ENCODE data around the gene ARID2.
A peak's percentile ranks its signal among the peaks of the same experiment; 100 is the strongest.

Gene ARID2

GRCh38 chr12:45721954-45722353, 7.6 kb upstream of the ARID2 start:
- DNase-seq (ENCODE audit: low read depth in 2 of 2), result no peak

DNA sequence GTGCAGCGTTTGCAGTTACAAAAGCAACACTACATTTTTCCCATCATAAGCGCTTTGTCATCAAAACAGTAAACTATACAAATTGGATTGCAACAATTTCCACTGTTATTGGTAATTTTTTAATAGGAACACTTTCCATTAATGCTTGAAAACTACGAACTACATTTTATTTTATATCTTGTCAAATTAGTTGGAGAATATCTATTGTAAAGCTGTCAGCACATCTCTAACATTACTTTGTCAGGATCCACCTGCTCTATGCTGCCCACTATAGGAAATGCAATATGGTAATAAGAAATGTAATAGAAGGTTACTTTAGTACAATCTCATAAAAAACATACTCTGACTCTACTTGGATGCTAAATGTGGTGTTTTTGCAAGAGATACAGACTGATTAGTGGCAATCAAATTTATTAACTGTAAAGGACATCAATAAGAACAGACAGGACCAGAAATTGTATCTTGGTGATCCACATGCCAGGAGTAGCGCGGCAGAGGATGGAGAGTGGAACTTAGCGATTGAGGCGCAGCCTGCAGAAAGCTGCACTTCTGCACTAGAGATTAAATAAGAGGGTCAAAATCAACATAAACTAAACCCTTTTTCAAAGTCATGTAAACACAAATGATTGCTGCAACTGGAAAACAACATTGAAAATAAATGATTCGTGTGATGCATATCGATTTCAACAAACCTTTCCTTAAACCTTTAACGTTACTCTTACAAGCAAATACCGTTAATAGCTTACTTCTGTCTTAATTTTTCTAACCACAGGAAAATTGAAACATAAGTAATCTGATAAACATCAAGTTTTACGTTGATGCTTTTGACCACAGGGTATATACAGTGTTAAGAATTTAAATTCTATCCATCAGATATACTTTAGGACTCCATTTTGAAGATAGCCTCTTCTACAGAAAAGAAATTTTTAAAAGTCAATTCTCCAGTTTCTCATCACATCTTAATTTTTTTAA, 3.6 kb upstream of the ARID2 start:
- no peak for DNase-seq (ENCODE audit: low read depth in 2 of 2)

- peak in 1 of 2 donors; percentile 15 for DNase-seq (ENCODE audit: low read depth in 2 of 2)
Measured at GRCh38 chr12:45726603-45727300, 2.8 kb upstream of the ARID2 start.

DNA sequence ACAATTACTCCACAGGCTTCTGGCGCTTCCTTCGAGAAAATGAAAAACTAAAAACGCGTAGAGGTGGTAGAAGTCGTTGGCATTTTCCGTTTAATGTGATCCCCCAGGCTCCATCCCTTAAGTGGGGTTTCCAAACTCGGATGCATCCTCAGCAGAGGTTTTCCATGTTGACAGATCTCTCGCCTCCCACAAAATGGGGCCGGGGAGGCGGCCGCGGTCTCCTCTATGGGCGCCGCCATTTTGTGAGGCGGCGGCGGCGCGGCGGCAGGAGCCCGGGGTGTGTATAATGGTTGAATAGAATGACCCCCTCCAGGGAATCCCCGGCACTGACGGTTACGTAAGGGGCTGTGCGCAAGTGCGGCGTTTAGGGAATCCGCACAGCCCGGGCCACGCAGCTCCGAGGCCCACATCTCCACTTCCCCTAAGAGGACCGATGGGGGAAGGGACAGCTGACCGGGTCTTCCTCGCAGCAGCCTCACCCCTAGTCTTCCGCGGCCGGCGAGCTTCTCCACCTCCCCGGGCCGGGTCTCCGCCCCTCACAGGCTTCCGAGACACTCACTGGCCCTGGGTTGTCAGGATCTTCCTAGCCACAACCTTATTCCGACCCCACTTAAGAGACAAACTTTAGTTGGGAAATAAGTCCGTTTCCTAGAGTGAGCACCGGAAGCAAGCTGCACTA, 2.1 kb upstream of the ARID2 start:
- peak; percentile 73 to 76 for DNase-seq (ENCODE audit: low read depth in 2 of 2)

- DNase-seq (ENCODE audit: low read depth in 2 of 2), result no peak
Measured at GRCh38 chr12:45727980-45728629, 1.4 kb upstream of the ARID2 start.

- DNase-seq (ENCODE audit: low read depth in 2 of 2), result peak; percentile 93 to 94
Measured at GRCh38 chr12:45728630-45729232, 775 bp upstream of the ARID2 start.

DNA sequence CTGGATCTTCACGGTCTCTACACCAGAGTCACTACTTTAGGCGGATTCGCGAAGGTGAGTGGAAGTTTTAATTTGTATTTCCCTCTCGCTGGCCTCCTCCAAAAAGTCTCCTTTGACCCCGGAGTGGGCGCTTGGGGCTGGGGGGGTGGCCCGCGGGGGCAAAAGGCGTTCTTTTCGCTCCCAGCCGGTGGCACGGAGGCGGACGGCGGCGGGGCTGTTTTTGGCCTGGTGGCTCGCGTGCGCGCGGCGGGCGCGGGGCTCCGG, 510 bp downstream of the ARID2 start:
- peak in 1 of 2 donors; percentile 23 for DNase-seq (ENCODE audit: low read depth in 2 of 2)

DNA sequence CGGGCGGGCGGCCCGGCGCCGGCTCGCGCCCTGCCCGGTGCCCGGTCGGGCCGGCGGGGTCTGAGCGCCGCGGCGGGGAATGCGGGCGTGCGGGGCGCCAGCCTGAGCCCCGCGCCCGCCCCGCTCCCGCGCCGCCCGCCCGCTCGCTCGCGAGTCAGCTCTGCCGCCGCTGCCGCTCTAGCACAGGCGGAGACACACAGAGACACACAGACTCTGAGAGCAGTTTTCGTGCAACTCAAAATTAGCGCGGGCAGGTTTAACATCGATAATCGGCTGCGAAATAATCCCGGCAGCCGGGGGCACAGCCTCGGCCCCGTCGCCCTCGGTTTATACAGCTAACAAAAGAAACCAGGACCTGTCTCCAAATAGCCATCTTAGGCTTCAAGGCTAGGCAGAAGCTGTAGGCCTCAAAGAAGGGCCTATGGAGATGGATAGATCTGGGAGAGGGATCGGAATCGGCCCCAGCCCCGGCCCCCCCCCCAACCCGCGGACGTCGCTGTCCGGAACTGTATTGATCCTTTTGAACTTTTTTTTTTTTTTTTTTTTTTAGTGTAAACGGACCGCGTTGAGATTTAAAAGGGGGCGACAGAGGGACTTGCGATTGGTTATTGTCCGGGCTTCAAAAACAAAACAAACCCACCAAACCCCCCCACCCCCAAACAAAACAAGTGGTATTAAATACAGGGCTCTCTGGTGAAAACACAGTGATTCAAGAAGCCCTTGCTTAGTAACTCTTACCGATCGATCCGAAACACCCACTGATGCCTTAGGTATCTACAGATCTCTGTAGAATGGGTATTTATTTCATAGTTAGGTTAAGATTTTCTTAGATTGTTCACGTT, 1.1 kb downstream of the ARID2 start:
- peak; percentile 26 to 38 for DNase-seq (ENCODE audit: low read depth in 2 of 2)

GRCh38 chr12:45731190-45731775, 1.8 kb downstream of the ARID2 start:
- DNase-seq (ENCODE audit: low read depth in 2 of 2), result no peak

DNA sequence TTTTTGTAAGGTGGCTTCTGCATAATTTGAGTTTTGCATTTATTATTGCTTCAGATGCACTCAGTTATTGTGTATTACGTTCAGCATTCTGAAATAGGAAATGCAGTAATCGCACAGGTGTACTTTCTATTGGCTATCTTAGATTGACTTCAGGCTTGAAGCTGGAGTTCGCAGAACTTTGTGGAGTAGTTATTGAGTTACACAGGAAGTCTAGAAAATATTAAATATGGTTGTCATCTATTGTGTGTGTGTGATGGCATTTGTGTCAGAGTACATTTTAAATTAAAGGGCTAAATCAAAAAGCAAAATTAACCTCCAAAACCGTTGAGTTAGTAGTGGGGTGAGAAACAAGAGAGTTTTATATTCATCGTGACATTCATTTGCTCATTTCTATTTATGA, 2.7 kb downstream of the ARID2 start:
- DNase-seq (ENCODE audit: low read depth in 2 of 2), result no peak

GRCh38 chr12:45732936-45733335, 3.4 kb downstream of the ARID2 start:
- DNase-seq (ENCODE audit: low read depth in 2 of 2), result no peak

GRCh38 chr12:45737638-45738037, 8.1 kb downstream of the ARID2 start:
- no peak for DNase-seq (ENCODE audit: low read depth in 2 of 2)

DNA sequence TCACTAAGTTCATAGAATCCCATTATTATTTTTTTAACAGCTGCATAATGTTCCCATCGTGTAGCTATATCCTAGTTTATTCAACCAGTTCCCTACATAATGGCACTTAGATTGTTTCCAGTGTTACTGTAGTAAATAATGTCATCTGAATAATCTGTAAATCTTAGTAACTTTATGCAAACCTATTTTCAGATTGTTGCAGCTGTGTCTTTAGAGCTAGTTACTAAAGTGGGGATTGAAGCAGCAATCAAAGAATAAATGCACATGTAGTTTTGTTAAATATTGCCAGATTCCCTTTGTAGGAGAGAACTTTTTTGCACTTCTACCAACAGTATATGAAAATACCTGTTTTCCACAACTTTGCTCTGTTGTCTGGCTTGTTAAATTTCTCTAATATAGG, 13.1 kb downstream of the ARID2 start:
- DNase-seq (ENCODE audit: low read depth in 2 of 2), result no peak

DNA sequence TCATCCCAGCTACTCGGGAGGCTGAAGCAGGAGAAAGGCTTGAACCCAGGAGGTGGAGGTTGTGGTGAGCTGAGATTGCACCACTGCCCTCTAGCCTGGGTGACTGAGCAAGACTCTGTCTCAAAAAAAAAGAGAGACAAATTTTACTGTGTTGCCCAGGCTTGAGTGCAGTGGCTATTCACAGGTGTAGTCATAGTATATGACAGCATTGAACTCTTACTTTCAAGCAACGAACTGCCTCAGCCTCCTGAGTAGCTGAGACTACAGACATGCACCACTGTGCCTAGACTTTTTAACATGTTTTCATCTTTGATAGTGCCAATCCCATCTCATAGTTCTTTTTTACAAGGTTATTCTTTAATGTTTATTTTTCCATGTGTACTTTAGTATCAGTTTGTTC, 13.7 kb downstream of the ARID2 start:
- DNase-seq (ENCODE audit: low read depth in 2 of 2), result no peak

GRCh38 chr12:45745861-45746277, 16.4 kb downstream of the ARID2 start:
- no peak for DNase-seq (ENCODE audit: low read depth in 2 of 2)

GRCh38 chr12:45756666-45757065, 27.2 kb downstream of the ARID2 start:
- no peak for DNase-seq (ENCODE audit: low read depth in 2 of 2)

- DNase-seq (ENCODE audit: low read depth in 2 of 2), result no peak
Measured at GRCh38 chr12:45757172-45757571, 27.7 kb downstream of the ARID2 start.

- no peak for DNase-seq (ENCODE audit: low read depth in 2 of 2)
Measured at GRCh38 chr12:45760333-45760732, 30.8 kb downstream of the ARID2 start.

- no peak for DNase-seq (ENCODE audit: low read depth in 2 of 2)
Measured at GRCh38 chr12:45762185-45763110, 32.9 kb downstream of the ARID2 start.

Measured in stimulated activated CD8-positive, alpha-beta memory T cell treated with anti-CD3 and anti-CD28 coated beads, Interleukin-15, amount 100 ng/mL, for 4 hours (primary cell).